Measurements from ENCODE around the gene UNC13A.
A peak's percentile ranks its signal among the peaks of the same experiment; 100 is the strongest.

Gene UNC13A

GRCh38 chr19:17687857-17688784 is at the start of gene UNC13A:
Gene UNC13A, minus strand, starts transcription at chr19:17688354. Its CDS starts 155 bp downstream, at chr19:17688199.
- DNase-seq: peak in 1 of 2 experiments; percentile 33

- DNase-seq: no peak
These were observed 49.6 kb upstream of the UNC13A start for GRCh38 chr19:17737690-17738153.

GRCh38 chr19:17735410-17735809 is 47.3 kb upstream of the UNC13A start:
- no peak for DNase-seq

GRCh38 chr19:17734146-17734545 is 46.0 kb upstream of the UNC13A start:
- DNase-seq: no peak

- no peak for DNase-seq
These were observed 45.0 kb upstream of the UNC13A start for GRCh38 chr19:17733127-17733526.

- no peak for DNase-seq
These were observed 39.7 kb upstream of the UNC13A start for GRCh38 chr19:17727843-17728242.

- no peak for DNase-seq
These were observed 39.0 kb upstream of the UNC13A start for GRCh38 chr19:17726964-17727773.

- DNase-seq: no peak
These were observed 38.1 kb upstream of the UNC13A start for GRCh38 chr19:17726136-17726741.

GRCh38 chr19:17725422-17726078 is 37.4 kb upstream of the UNC13A start:
- DNase-seq: no peak

GRCh38 chr19:17724655-17725054 is 36.5 kb upstream of the UNC13A start:
- DNase-seq: no peak

GRCh38 chr19:17722655-17723240 is 34.6 kb upstream of the UNC13A start:
- no peak for DNase-seq

- DNase-seq: no peak
These were observed 33.7 kb upstream of the UNC13A start for GRCh38 chr19:17721821-17722220.

- no peak for DNase-seq
These were observed 33.0 kb upstream of the UNC13A start for GRCh38 chr19:17721111-17721628.

GRCh38 chr19:17720440-17720839 is 32.3 kb upstream of the UNC13A start:
- DNase-seq: no peak

- DNase-seq: no peak
These were observed 31.7 kb upstream of the UNC13A start for GRCh38 chr19:17719730-17720400.

- peak; percentile 1 to 11 for DNase-seq
These were observed 31.0 kb upstream of the UNC13A start, which contains the start of gene MAP1S for GRCh38 chr19:17718947-17719711. Gene MAP1S, plus strand, starts transcription at chr19:17719480. Its CDS starts 23 bp downstream, at chr19:17719503.

GRCh38 chr19:17718550-17718946 is 30.4 kb upstream of the UNC13A start:
- DNase-seq: no peak

GRCh38 chr19:17716309-17716929 is 28.3 kb upstream of the UNC13A start:
- no peak for DNase-seq

- DNase-seq: no peak
These were observed 23.7 kb upstream of the UNC13A start for GRCh38 chr19:17711851-17712250.

- no peak for DNase-seq
These were observed 18.6 kb upstream of the UNC13A start for GRCh38 chr19:17706750-17707181.

All from NCI-H187 (cell line).